MM.1S (cell line): ENCODE measurements around the gene ECI2.
A peak's percentile ranks its signal among the peaks of the same experiment; 100 is the strongest.

Experiments used
- DNase-seq: peaks from one replicate; pipeline ENCODE4 v3.0.0-alpha.2; 2015
- H2AFZ ChIP-seq: fragments of 300-600 bp; sonication (generic); 2 replicates; pipeline ENCODE4 v1.6.0; 2016; ENCODE audit warnings: antibody characterized with exemption, low read length
- H3F3A ChIP-seq: fragments of 300-600 bp; sonication (generic); 2 replicates; pipeline ENCODE4 v1.6.1; 2016; ENCODE audit warnings: mild to moderate bottlenecking, antibody characterized with exemption, low read length, moderate library complexity, mixed read lengths; ENCODE audit not compliant: insufficient read depth
- H3K27ac ChIP-seq: fragments of 300-600 bp; sonication (generic); 2 replicates; pipeline ENCODE4 v1.5.1; 2016; ENCODE audit warnings: mild to moderate bottlenecking, low read length
- H3K27me3 ChIP-seq: fragments of 300-600 bp; sonication (generic); replicated peaks from 2 replicates; pipeline ENCODE4 v1.6.0; 2016; ENCODE audit warnings: low read length; ENCODE audit not compliant: insufficient read depth
- H3K36me3 ChIP-seq: fragments of 300-600 bp; sonication (generic); replicated peaks from 2 replicates; pipeline ENCODE4 v1.6.1; 2016; ENCODE audit warnings: mild to moderate bottlenecking, low read length, mixed read lengths; ENCODE audit not compliant: insufficient read depth
- H3K4me1 ChIP-seq: fragments of 300-600 bp; sonication (generic); 2 replicates; pipeline ENCODE4 v1.6.1; 2016; ENCODE audit warnings: low read length, mixed read lengths
- H3K4me2 ChIP-seq: fragments of 300-600 bp; sonication (generic); 2 replicates; pipeline ENCODE4 v1.6.0; 2016; ENCODE audit warnings: low read depth, low read length
- H3K4me3 ChIP-seq: fragments of 300-600 bp; sonication (generic); 2 replicates; pipeline ENCODE4 v1.5.1; 2016; ENCODE audit warnings: low read length, mixed read lengths
- H3K79me2 ChIP-seq: fragments of 300-600 bp; sonication (generic); 2 replicates; pipeline ENCODE4 v1.6.1; 2016; ENCODE audit warnings: mixed run types, low read length, mixed read lengths
- H3K9ac ChIP-seq: fragments of 300-600 bp; sonication (generic); 2 replicates; pipeline ENCODE4 v1.6.1; 2016; ENCODE audit warnings: low read length, mixed read lengths
- H3K9me2 ChIP-seq: fragments of 300-600 bp; sonication (generic); replicated peaks from 2 replicates; pipeline ENCODE4 v1.6.1; 2016; ENCODE audit warnings: mild to moderate bottlenecking, low read length, mixed read lengths; ENCODE audit not compliant: insufficient read depth
- H3K9me3 ChIP-seq: fragments of 300-600 bp; sonication (generic); replicated peaks from 2 replicates; pipeline ENCODE4 v1.6.1; 2016; ENCODE audit warnings: mild to moderate bottlenecking, low read length, mixed read lengths; ENCODE audit not compliant: insufficient read depth
- H4K20me1 ChIP-seq: fragments of 300-600 bp; sonication (generic); 2 replicates; pipeline ENCODE4 v1.6.1; 2016; ENCODE audit warnings: mild to moderate bottlenecking, low read length, moderate library complexity, mixed read lengths; ENCODE audit not compliant: insufficient read depth
- EZH2 ChIP-seq: fragments of 300-600 bp; sonication (generic); optimal IDR thresholded peaks from 2 replicates; pipeline ENCODE3; 2017; ENCODE audit warnings: low read depth, mild to moderate bottlenecking, antibody characterized with exemption, low read length, mixed read lengths
- EZH2phosphoT487 ChIP-seq: fragments of 300-600 bp; sonication (generic); IDR thresholded peaks from 2 replicates; pipeline ENCODE4 v1.6.1; 2018; ENCODE audit warnings: antibody characterized with exemption, low read length
- TF ChIP-seq, protein P1 (sequence below): fragments of 300-600 bp; sonication (generic); IDR thresholded peaks from 2 replicates; pipeline ENCODE4 v1.5.1; 2016; ENCODE audit warnings: antibody characterized with exemption, low read length, mixed read lengths

The ECI2 gene

DNA sequence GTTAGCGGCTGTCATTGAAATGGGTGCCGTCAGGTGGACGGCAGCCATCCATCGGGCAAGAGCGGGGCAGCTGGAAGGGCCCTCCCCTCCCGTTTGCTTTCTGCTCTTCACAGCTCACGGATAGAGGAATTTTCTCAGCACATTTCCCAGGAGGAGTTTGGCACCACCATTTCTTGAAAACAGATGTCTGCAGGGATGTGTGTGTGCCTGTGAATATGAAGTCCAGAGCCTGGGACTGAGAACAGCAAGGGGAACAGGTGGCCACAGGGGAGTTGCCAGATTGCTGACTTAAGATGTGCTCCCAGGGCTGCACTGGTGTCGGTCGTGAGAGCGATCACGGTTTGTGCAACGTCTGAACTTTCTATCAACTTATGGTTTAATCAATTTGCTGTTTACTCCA, 22.1 kb upstream of the ECI2 start:
- no peaks in the 10 kb centered on the region for H3K36me3 ChIP-seq
- no peaks in the 10 kb centered on the region for H4K20me1 ChIP-seq
- H3K27ac ChIP-seq, result no peak overlapping the region
- H3K4me2 ChIP-seq, result no peak overlapping the region
- H3K9ac ChIP-seq, result no peak overlapping the region
- no peak overlapping the region for H3K4me3 ChIP-seq
- H3K27me3 ChIP-seq, result no peaks in the 10 kb centered on the region
- H3K9me2 ChIP-seq, result no peaks in the 10 kb centered on the region
- no peaks in the 10 kb centered on the region for H3K9me3 ChIP-seq
- no peak for DNase-seq
- TF ChIP-seq EZH2 (no peak), EZH2phosphoT487 (no peak)
- TF ChIP-seq, protein P1, sequence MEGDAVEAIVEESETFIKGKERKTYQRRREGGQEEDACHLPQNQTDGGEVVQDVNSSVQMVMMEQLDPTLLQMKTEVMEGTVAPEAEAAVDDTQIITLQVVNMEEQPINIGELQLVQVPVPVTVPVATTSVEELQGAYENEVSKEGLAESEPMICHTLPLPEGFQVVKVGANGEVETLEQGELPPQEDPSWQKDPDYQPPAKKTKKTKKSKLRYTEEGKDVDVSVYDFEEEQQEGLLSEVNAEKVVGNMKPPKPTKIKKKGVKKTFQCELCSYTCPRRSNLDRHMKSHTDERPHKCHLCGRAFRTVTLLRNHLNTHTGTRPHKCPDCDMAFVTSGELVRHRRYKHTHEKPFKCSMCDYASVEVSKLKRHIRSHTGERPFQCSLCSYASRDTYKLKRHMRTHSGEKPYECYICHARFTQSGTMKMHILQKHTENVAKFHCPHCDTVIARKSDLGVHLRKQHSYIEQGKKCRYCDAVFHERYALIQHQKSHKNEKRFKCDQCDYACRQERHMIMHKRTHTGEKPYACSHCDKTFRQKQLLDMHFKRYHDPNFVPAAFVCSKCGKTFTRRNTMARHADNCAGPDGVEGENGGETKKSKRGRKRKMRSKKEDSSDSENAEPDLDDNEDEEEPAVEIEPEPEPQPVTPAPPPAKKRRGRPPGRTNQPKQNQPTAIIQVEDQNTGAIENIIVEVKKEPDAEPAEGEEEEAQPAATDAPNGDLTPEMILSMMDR, result no peak
- H3K4me1 ChIP-seq, result peaks cover 6% of the 10 kb centered on the region; the same call in 1 of the 2 replicates
- no peak overlapping the region for H2AFZ ChIP-seq
- H3K79me2 ChIP-seq, result no peaks in the 10 kb centered on the region
- H3F3A ChIP-seq, result no peaks in the 10 kb centered on the region

GRCh38 chr6:4155848-4156466, 20.6 kb upstream of the ECI2 start:
- Histone ChIP-seq H3K36me3 (no peaks in the 10 kb centered on the region), H3K9me2 (no peaks in the 10 kb centered on the region), H4K20me1 (no peaks in the 10 kb centered on the region), H3K9me3 (no peaks in the 10 kb centered on the region), H2AFZ (0 out of 2 replicates have a peak overlapping the region, but pooled peaks have one; percentile 13), H3K4me2 (peak overlapping the region; percentile 14; the same call in 1 of the 2 replicates), H3K9ac (no peak overlapping the region), H3K4me1 (peaks cover 6% of the 10 kb centered on the region; the same call in 1 of the 2 replicates), H3K27me3 (no peaks in the 10 kb centered on the region), H3F3A (no peaks in the 10 kb centered on the region), H3K79me2 (no peaks in the 10 kb centered on the region), H3K4me3 (no peak overlapping the region), H3K27ac (no peak overlapping the region)
- TF ChIP-seq, protein P1, result peak; percentile 78
- no peak for TF ChIP-seq EZH2
- peak; percentile 75 for DNase-seq

DNA sequence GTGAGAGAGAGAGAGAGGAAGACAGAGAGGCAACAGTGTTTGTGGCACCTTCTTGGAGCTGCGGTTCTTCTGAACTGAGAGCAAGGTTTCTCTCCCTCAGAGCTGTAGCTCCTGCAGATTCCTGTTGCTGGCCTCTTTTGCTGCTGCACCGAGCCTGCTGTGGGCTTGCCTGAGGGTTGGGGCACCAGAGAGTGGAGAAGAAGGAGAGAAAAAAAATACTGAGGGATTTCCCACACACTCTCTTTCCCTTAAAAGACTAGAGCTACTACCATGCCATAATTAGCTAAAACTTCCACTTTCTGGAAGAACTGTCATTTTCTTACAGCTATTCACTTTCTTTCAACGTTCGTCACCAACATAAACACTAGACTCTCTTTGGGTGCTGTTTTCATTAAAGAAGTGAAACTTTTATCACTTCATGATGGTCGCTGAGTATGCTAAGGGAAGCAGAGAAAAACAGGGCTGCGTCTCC, 18.2 kb upstream of the ECI2 start:
- DNase-seq, result no peak
- Histone ChIP-seq H3K27me3 (no peaks in the 10 kb centered on the region), H3K9me2 (no peaks in the 10 kb centered on the region), H3K4me2 (no peak overlapping the region), H3K36me3 (no peaks in the 10 kb centered on the region), H3K27ac (no peak overlapping the region), H3F3A (no peaks in the 10 kb centered on the region), H2AFZ (no peak overlapping the region), H3K4me1 (peaks cover 6% of the 10 kb centered on the region; the same call in 1 of the 2 replicates), H4K20me1 (no peaks in the 10 kb centered on the region), H3K79me2 (no peaks in the 10 kb centered on the region), H3K4me3 (no peak overlapping the region), H3K9me3 (no peaks in the 10 kb centered on the region), H3K9ac (no peak overlapping the region)
- no peak for TF ChIP-seq EZH2phosphoT487
- TF ChIP-seq EZH2, result no peak
- TF ChIP-seq, protein P1, result no peak
